PC-9 (cell line): ENCODE measurements around the gene APOBEC3C.

ENCODE experiments used
- CTCF ChIP-seq: fragments of 200-600 bp; sonication (generic); conservative IDR thresholded peaks from 2 replicates; pipeline ENCODE4 v1.6.1; 2017; ENCODE audit warnings: mixed run types, antibody characterized with exemption, mild to moderate bottlenecking, moderate library complexity
- EZH2 ChIP-seq: fragments of 200-600 bp; sonication (generic); IDR thresholded peaks from 2 replicates; pipeline ENCODE4 v1.8.0; 2017; ENCODE audit warnings: antibody characterized with exemption, low read depth

GRCh38 chr22:39026509-39027150 is 12.6 kb downstream of the APOBEC3C start:
- no peak for TF ChIP-seq CTCF
- no peak for TF ChIP-seq EZH2
